HPDE6-E6E7 (cell line): ENCODE data around the gene FHAD1.
A peak's percentile ranks its signal among the peaks of the same experiment; 100 is the strongest.
"Not testable (repeated sequence)": the region's sequence is repeated elsewhere in the genome, so short reads cannot be mapped to it uniquely, and the experiment has no call there.

Experiments used
- DNase-seq: peaks from one replicate; pipeline ENCODE4 v3.0.0; 2011; ENCODE audit warnings: missing footprints; ENCODE audit errors: extremely low spot score

Gene FHAD1

GRCh38 chr1:15304708-15305467, 57.9 kb downstream of the FHAD1 start:
- peak; percentile 61 for DNase-seq

DNA sequence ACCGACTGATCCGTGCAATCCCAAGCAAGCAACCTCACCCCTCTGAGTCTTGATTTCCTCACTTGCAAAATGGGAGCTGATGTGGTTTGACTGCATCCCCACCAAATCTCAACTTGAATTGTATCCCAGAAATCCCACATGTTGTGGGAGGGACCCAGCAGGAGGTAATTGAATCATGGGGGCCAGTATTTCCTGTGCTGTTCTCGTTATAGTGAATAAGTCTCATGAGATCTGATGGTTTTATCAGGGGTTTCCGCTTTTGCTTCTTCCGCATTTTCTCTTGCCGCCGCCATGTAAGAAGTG, 58.4 kb downstream of the FHAD1 start:
- DNase-seq = no peak

GRCh38 chr1:15306352-15306751, 59.3 kb downstream of the FHAD1 start:
- not testable (repeated sequence) for DNase-seq

GRCh38 chr1:15308135-15308534, 61.1 kb downstream of the FHAD1 start:
- no peak for DNase-seq

DNA sequence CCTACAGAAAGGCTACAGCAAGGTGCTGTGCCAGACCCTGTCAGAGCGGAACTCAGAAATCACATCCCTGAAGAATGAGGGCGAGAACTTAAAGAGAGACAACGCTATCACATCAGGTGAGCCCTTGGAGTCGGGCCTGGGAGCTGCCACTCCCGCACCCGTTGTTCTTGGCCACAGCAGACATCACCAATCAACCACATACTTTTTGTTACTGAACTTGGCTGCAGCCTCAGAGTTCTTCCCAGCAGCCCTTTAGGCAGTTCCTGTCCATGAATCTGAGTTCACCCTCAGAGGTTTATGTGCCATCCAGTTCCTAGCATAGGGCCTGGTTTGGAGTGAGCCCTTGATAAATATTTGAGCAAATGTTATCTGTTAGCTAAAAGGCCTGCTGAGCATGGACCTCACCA, 61.6 kb downstream of the FHAD1 start:
- no peak for DNase-seq

DNA sequence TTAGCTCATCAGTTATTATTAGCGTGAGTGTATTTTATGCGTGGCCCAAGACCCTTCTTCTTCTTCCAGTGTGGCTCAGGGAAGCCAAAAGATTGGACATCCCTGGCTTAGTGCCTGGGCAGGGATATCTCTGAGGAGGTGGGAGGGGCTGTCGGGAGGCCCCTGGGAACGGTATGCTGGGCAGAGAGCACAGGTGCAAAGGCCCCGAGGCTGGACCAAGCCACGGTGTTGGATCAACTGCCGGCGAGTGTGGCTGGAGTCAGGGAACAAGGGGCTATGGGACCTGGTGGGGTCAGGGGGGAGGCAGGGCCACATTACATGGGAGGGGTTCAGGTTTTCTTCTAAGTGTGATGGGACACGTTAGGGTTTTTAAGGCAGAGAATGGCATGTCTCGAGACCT, 62.7 kb downstream of the FHAD1 start:
- no peak for DNase-seq

GRCh38 chr1:15310544-15310943, 63.5 kb downstream of the FHAD1 start:
- DNase-seq = no peak

DNA sequence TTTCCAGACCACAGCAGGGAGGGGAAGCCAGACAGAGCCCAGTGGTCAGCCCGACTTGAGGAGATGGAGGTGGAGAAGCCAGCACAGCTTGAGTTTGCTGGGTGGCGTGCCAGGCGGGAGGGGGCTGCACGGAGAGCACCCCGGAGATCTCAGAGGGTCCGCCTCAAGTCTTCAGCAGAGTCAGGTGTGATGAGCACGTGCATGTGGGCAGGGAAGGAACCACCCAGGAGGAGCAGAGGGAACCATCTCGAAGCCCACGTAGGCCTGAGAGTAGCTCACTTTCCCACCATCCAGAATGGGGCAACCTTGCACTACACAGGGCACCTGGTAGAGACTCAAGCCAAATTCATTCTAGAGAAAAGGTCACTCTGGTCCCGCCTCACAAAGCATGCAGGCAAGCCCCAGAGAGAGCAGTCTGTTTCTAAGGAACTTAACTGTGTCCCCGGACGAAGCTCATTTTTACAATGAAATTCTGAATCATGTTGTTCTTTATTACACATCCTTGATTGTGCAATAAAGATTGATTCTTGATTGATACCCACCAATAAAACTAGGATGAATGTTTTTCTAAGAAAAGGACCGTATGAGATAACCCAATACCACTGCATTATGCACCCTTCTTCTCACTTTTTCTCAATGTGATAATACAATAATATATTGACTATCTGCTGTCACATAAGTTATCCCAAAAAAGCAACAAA, 64.2 kb downstream of the FHAD1 start:
- no peak for DNase-seq

- DNase-seq = no peak
Measured at GRCh38 chr1:15311880-15312279, 64.9 kb downstream of the FHAD1 start.

DNA sequence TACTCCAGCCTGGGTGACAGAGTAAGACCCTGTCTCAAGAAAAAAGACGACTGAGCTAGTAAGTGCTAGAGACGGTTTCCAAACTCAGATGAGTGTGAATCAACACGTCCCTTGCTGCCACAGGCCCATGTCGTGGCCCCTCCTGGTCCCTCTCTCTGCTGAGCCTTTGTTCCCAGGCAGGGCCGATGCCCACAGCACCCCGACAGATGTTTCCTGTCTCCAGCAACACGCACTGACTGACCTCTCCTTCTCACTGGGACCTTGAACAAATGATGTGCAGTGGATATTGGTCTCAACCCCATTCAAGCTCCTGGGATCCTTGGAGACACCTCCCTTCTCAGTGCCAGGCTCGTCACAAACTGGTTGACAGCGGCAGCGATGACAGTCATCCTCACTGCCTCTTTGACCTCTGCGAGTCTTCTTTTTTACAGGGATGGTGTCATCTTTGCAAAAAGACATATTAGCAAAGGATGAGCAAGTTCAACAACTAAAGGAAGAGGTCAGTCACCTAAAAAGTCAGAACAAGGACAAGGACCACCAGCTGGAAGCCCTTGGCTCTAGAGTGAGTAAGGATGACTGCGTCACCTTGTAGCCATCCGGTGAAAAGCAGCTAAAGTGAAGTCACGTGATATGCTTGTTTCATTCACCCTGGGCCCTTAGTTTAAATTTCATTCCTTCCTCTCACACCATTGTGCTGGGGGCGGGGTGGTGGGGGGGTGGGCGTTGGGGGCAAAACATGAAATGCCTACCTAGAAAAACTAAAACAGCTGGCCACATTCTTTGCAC, 65.8 kb downstream of the FHAD1 start:
- no peak for DNase-seq

DNA sequence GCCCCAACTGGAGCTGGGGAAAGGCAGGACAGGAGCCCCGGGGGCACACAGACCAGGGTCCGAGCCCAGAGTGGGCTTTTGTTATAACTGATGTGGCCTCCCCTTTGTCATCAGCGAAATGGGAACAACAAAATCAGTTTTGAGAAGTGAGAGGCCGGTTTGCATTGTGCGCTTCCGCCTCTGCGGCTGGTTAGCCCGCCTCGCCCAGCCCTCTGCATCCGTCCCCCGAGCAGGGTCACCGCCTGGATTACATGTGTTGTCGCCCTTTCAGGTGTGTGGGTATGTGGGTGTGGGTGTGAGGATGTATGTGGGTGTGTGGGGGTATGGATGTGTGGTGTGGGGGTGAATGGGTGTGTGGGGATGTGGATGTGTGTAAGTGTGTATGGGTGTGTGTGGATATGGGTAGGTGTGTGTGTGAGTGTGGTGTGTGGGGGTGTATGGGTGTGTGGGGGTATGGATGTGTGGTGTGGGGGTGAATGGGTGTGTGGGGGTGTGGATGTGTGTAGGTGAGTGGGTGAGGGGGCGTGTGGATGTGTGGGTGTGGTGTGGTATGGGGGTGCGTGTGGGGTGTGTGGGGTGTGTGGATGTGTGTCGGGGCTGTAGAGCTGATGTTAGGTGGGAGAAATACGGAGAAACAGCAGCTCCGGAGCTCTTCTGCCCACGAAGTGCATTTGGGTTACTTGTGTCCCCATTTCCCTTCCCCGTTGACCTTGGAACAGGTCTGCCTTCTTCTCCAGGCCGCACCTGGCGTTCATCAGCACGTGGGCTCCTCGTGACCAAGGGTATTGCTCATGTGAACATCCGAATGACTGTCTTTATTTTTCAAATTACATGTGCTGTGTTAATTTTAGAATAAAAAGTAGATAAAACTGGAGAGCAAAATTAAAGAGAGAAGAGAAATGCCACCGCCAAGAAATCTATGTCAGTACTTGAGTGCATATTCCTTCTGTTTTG, 67.6 kb downstream of the FHAD1 start:
- DNase-seq = no peak

- DNase-seq = no peak
Measured at GRCh38 chr1:15315815-15316214, 68.8 kb downstream of the FHAD1 start.

GRCh38 chr1:15316510-15316909, 69.5 kb downstream of the FHAD1 start:
- no peak for DNase-seq

DNA sequence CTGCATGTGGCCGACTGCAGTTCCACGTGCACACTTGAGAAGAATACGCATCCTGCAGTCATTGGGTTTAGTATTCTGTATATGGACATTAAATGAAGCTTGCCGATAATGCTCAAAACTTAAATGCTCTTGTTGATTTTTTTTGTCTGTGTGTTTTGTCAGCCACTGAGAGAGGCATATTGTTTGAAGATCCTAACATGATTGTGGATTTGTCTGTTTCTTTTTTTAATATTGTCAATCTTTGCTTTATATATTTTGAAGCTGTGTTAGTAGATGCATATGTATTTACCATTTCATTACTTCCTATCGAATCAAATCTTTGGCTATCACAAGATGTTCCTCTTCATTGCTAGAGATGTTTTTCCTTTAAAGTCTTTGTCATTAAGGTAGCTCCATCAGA, 73.2 kb downstream of the FHAD1 start:
- no peak for DNase-seq

GRCh38 chr1:15321601-15322000, 74.6 kb downstream of the FHAD1 start:
- no peak for DNase-seq

GRCh38 chr1:15322648-15323350, 75.8 kb downstream of the FHAD1 start:
- DNase-seq = no peak

DNA sequence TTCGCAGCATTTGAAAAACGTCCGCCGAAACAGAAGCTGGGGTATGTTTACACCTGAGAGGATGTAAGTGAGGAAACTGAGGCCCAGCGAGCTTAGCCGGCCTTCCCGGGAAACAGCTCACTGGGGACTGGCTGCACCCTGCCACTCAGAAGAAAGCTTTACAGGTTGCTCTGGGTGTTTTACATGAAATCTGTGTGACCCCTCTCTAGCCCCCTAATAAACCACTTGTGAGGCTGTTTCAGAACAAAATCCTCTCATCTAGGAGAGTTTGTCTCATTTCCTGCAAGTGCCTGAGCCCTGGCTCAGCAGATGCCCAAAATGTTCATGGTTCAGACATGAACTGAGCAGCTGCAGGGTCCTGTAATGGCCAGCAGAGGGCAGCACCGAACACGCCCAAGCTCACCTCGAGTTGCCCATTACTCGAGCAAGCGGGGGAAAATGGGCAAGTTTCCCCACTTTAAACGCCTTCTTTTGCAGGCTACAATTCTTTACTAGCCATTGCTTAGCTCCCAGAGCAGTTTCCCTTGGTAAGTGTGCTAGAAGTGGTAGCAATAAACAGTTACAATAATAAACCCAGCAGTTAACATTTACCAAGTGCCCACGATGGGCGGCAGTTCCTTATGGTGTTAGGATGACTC, 76.4 kb downstream of the FHAD1 start:
- peak; percentile 60 for DNase-seq

GRCh38 chr1:15323989-15324868, 77.2 kb downstream of the FHAD1 start:
- no peak for DNase-seq

DNA sequence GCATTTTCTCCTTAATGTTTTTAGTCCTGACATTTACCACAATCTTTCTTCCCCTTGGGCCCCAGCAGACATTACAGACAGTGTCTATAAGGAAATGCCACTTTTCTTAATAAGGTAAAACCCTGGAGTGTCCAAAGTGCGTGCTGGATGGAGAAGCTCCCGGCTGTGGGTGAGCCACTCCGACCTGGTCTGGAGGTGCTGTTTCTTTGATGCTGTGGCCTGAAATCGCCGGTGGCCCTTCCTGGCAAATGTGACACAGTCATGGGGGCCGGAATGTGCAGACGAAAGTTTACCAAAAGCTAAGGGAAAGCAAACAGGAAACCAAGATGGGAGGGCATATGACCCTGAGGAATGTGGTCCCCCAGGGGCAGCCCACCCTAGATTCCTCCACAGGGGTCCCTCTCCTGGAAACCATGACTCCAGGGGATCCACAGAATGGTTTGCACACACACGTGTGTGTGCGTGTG, 77.9 kb downstream of the FHAD1 start:
- DNase-seq = no peak
